Vagina (tissue), 2 donors: ENCODE results near the gene TNFAIP3. TPM values are rescaled to one million over a fixed set of nuclear protein-coding genes. Genes with fewer than 3 reads are reported as not detected.

Experiments
- DNase-seq, 2 donors: peaks; one replicate each; pipeline ENCODE4 v3.0.0-alpha.2; 2017; ENCODE audit errors: extremely low spot score in 2 of 2
- H3K27ac ChIP-seq: fragments of 200-600 bp; sonication (generic); one replicate; pipeline ENCODE4 v1.5.1; 2019
- H3K27me3 ChIP-seq: fragments of 200-600 bp; sonication (generic); one replicate; pipeline ENCODE4 v1.5.1; 2019
- H3K36me3 ChIP-seq, 2 donors: fragments of 200-600 bp; sonication (generic); one replicate each; pipeline ENCODE4 v1.5.1; 2017 to 2019
- H3K4me1 ChIP-seq: fragments of 200-600 bp; sonication (generic); one replicate; pipeline ENCODE4 v1.5.1; 2019
- H3K4me3 ChIP-seq, 2 donors: fragments of 200-600 bp; sonication (generic); 1 replicate in 1 of 2; 2 replicates in 1 of 2; pipeline ENCODE4 v1.5.1; 2016 to 2019
- H3K9me3 ChIP-seq: fragments of 200-600 bp; sonication (generic); one replicate; pipeline ENCODE4 v1.5.1; 2019
- CTCF ChIP-seq, 3 experiments: fragments of 450-650 bp in 2 of 3; fragments of 200-600 bp in 1 of 3; sonication (generic) in 1 of 3; IDR thresholded peaks; one replicate each; pipeline ENCODE4 v1.5.1; 2017 to 2019; ENCODE audit warnings: antibody characterized with exemption in 3 of 3, mild to moderate bottlenecking in 2 of 3, moderate library complexity in 2 of 3
- POLR2A ChIP-seq, 2 donors: fragments of 450-650 bp; IDR thresholded peaks; one replicate each; pipeline ENCODE4 v1.6.1; 2017; ENCODE audit warnings: antibody characterized with exemption in 2 of 2, mild to moderate bottlenecking in 2 of 2, moderate library complexity in 2 of 2
- POLR2AphosphoS5 ChIP-seq, 2 donors: sonication (generic); formaldehyde crosslinking; IDR thresholded peaks; one replicate each; pipeline ENCODE4 v1.9.0; 2017; ENCODE audit warnings: antibody characterized with exemption in 2 of 2, mild to moderate bottlenecking in 2 of 2, low read depth in 1 of 2; ENCODE audit not compliant: insufficient read depth in 1 of 2
- intact Hi-C: fragments of 100-400 bp; cut with DNase I; formaldehyde crosslinking; loops from one replicate; pipeline ENCODE4 v1.15.1; 2023
- total RNA-seq: library from RNA; depleted of rRNA; stranded (reverse); fragments of >200 nt; gene quantifications from one replicate; pipeline ENCODE4 v1.2.3, GENCODE V29; 2016

Gene TNFAIP3
- total RNA-seq, 1 donor from 2014 or later, result 28.5 TPM

- Histone ChIP-seq H3K4me3 (no peak overlapping the region), H3K36me3 (no peaks in the 10 kb centered on the region), H3K27me3 (no peaks in the 10 kb centered on the region), H3K27ac (no peak overlapping the region), H3K9me3 (no peaks in the 10 kb centered on the region), H3K4me1 (no peaks in the 10 kb centered on the region)
- intact Hi-C loops, result no loop called here
- DNase-seq, result no peak
- TF ChIP-seq POLR2AphosphoS5 (IDR thresholded peaks at IDR 0.05; ENCODE audit: insufficient read depth in 1 of 2, low read depth in 1 of 2) (no peak), CTCF (IDR thresholded peaks at IDR 0.05) (no peak), POLR2A (IDR thresholded peaks at IDR 0.05) (no peak)
Observed at GRCh38 chr6:137906020-137906472, 39.0 kb downstream of the TNFAIP3 start.

DNA sequence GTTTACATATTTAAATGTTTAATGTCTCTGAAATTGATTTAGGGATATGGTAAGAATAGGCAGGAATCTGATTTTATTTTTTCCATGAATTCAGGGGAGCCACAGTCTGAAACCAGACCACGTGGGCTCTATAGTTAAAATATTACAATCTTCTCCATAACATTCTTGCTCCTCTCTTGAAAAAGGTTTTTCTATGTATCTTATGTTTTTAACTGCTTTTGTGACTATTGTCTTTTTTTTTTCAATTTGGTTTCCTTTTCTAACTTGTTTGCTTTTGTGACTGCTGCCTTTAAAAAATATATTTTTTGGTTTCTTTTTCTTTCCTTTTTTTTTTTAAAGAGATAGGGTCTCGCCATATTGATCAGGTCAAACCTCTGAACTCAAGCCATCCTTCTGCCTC lies 40.1 kb downstream of the TNFAIP3 start:
- H3K27ac ChIP-seq, result no peak overlapping the region

DNA sequence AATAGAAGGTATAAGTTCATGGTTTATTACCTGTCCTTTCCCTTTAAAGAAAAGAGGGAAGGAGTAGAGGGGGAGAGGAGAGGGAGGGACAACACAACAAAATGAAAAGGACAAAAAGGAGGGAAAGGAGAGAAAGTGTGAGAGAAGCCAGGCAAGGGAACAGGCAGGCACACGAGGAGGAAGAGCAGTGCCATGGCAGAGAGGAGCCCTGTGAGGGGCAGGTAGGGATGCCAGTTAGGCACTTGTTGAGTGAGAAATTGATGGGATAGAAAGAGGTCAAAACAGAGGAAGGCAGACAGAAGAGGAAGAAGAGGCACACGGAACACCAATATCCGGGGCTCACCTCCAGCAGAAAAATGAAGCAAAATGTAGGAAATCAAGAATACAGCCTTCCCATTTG lies 42.5 kb downstream of the TNFAIP3 start:
- no peak for DNase-seq
- H3K4me1 ChIP-seq, result no peaks in the 10 kb centered on the region
- TF ChIP-seq POLR2A (IDR thresholded peaks at IDR 0.05) (no peak), CTCF (IDR thresholded peaks at IDR 0.05) (no peak), POLR2AphosphoS5 (IDR thresholded peaks at IDR 0.05; ENCODE audit: insufficient read depth in 1 of 2, low read depth in 1 of 2) (no peak)
- H3K36me3 ChIP-seq, result no peaks in the 10 kb centered on the region
- H3K27me3 ChIP-seq, result no peaks in the 10 kb centered on the region
- intact Hi-C loops, result no loop called here
- no peak overlapping the region for H3K27ac ChIP-seq
- H3K4me3 ChIP-seq, result no peak overlapping the region
- H3K9me3 ChIP-seq, result no peaks in the 10 kb centered on the region

More for the DNA sequence above, 40.1 kb downstream of the TNFAIP3 start:
- Histone ChIP-seq H3K4me1 (no peaks in the 10 kb centered on the region), H3K36me3 (no peaks in the 10 kb centered on the region), H3K27me3 (no peaks in the 10 kb centered on the region), H3K9me3 (no peaks in the 10 kb centered on the region), H3K4me3 (no peak overlapping the region)
- no peak for TF ChIP-seq POLR2A (IDR thresholded peaks at IDR 0.05)
- TF ChIP-seq CTCF (IDR thresholded peaks at IDR 0.05), result no peak
- no peak for TF ChIP-seq POLR2AphosphoS5 (IDR thresholded peaks at IDR 0.05; ENCODE audit: insufficient read depth in 1 of 2, low read depth in 1 of 2)
- DNase-seq, result no peak
- intact Hi-C loops, result no loop called here

DNA sequence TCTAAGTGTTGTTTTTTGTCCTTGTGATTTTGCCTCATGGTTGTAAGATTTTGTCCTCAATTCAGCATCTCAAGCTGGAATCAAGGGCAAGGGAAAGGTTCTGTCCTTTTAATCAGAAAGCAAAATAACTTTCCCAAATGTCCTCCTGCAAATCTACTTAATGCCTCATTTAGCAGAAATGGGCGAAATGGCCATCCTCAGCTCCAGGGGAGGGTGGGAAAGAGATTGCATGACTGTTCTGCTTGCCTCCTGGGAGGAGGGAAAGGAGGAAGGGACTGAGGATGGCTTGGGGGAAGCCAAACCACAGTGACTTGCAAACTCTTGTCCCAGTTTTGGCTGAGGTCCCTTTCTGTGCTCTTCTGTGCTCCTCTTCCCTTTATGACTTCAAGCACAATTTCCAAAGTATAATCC lies 43.4 kb downstream of the TNFAIP3 start:
- Histone ChIP-seq H3K4me1 (no peaks in the 10 kb centered on the region), H3K9me3 (no peaks in the 10 kb centered on the region), H3K4me3 (no peak overlapping the region), H3K27ac (no peak overlapping the region), H3K27me3 (no peaks in the 10 kb centered on the region), H3K36me3 (no peaks in the 10 kb centered on the region)
- DNase-seq, result no peak
- TF ChIP-seq POLR2AphosphoS5 (IDR thresholded peaks at IDR 0.05; ENCODE audit: insufficient read depth in 1 of 2, low read depth in 1 of 2), result no peak
- no peak for TF ChIP-seq POLR2A (IDR thresholded peaks at IDR 0.05)
- no peak for TF ChIP-seq CTCF (IDR thresholded peaks at IDR 0.05)
- intact Hi-C loops, result no loop called here

DNA sequence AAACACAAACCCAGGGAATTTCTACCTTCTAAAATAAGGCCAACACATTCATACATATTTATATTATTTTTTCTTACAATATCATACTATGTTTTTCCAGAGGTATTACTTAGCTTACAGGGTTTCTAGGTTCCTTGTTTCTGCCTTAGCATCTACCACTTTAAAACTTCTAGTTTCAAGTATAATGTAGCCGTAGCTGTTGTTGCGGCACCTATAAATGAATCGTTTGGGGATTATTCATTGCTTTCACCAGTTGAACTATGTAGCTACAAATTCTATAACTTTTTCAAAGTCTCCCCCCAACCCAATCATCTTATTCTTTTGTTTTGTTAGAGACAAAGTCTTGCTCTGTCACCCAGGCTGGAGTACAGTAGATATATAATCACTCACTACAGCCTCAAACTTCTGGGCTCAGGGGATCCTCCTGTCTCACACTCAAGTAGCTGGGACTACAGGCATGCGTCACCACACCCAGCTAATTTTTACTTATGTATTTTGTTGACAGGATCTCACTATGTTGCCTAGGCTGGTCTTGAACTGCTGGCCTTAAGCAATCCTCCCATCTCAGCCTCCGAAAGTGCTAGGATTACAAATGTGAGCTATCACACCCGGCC lies 43.9 kb downstream of the TNFAIP3 start:
- no peaks in the 10 kb centered on the region for H3K9me3 ChIP-seq
- H3K27me3 ChIP-seq, result no peaks in the 10 kb centered on the region
- intact Hi-C loops, result no loop called here
- DNase-seq, result no peak
- H3K4me1 ChIP-seq, result no peaks in the 10 kb centered on the region
- no peak for TF ChIP-seq CTCF (IDR thresholded peaks at IDR 0.05)
- no peak for TF ChIP-seq POLR2A (IDR thresholded peaks at IDR 0.05)
- no peak for TF ChIP-seq POLR2AphosphoS5 (IDR thresholded peaks at IDR 0.05; ENCODE audit: insufficient read depth in 1 of 2, low read depth in 1 of 2)
- no peak overlapping the region for H3K27ac ChIP-seq
- H3K4me3 ChIP-seq, result no peak overlapping the region
- H3K36me3 ChIP-seq, result no peaks in the 10 kb centered on the region
